ENCODE data around the gene CDK2. TPM values are rescaled to one million over a fixed set of nuclear protein-coding genes. Genes with fewer than 3 reads are reported as not detected.
A peak's percentile ranks its signal among the peaks of the same experiment; 100 is the strongest.

The CDK2 gene
- total RNA-seq, 1 donor from 2014 or later: 46.5 TPM

DNA sequence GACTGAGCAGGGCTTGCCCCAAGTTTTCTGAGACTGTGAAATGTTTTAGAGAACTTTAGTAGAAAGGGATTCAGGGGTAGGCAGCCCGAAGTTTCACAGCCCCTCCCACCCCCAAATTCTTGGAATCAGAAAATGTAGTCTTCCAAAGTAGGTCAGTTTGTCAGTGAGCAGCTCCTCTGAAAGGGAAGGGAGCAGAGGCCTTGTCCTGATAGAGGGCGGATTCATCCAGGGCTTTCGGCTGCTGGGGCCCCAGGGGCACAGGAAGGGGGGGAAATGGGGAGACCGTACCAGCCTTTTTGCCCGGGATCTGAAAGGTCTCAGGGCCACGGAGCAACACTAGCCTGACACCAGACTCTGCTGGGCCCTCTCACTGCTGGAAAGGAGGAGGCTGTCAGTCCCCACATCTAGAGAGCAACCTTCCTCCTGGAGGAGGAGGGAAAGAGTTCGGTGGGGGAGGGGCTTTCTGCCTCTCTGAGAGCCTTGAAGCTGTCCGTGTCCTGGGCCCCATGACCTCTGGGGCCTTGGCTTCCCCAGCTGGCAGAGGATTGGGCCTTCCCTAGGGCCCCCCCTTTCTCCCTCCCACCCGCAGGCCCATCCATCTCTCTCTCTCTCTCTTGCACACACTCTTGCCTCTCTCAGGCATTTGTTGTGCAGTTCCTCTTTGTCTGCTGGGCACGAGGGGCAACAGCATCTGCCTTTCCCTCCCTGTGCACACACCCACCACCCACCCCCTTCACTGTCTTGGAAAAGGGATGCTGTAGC, 54.0 kb downstream of the CDK2 start, which contains the start of gene IKZF4:
Gene IKZF4, plus strand, starts transcription at position 621 of the 762 bp plus-strand sequence. CDS start 451 bp downstream, outside the sequence.
- Histone ChIP-seq H3K27me3 (no peaks in the 10 kb centered on the region), H3K4me1 (peaks cover 27% of the 10 kb centered on the region), H3K36me3 (no peaks in the 10 kb centered on the region), H3K79me2 (ENCODE audit: low read depth) (peaks cover 8% of the 10 kb centered on the region), H3K4me2 (peak within 1 kb of the TSS; percentile 77), H4K20me1 (ENCODE audit: low read depth) (no peaks in the 10 kb centered on the region), H2AFZ (replicated peaks) (peak within 1 kb of the TSS; percentile 66), H3K9ac (peak within 1 kb of the TSS; percentile 42), H3F3A (ENCODE audit: low read depth) (peaks cover 31% of the 10 kb centered on the region), H3K9me3 (ENCODE audit: low read depth) (no peaks in the 10 kb centered on the region), H3K4me3 (peak within 1 kb of the TSS; percentile 47), H3K27ac (peak within 1 kb of the TSS; percentile 84)
- peaks cover 14% of the 10 kb centered on the region for H3K36me3 Mint-ChIP-seq
- peak within 1 kb of the TSS; percentile 92 for H3K4me3 Mint-ChIP-seq
- peak within 1 kb of the TSS; percentile 99 for H3K27ac Mint-ChIP-seq
- TF ChIP-seq, protein P1, sequence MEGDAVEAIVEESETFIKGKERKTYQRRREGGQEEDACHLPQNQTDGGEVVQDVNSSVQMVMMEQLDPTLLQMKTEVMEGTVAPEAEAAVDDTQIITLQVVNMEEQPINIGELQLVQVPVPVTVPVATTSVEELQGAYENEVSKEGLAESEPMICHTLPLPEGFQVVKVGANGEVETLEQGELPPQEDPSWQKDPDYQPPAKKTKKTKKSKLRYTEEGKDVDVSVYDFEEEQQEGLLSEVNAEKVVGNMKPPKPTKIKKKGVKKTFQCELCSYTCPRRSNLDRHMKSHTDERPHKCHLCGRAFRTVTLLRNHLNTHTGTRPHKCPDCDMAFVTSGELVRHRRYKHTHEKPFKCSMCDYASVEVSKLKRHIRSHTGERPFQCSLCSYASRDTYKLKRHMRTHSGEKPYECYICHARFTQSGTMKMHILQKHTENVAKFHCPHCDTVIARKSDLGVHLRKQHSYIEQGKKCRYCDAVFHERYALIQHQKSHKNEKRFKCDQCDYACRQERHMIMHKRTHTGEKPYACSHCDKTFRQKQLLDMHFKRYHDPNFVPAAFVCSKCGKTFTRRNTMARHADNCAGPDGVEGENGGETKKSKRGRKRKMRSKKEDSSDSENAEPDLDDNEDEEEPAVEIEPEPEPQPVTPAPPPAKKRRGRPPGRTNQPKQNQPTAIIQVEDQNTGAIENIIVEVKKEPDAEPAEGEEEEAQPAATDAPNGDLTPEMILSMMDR (IDR thresholded peaks at IDR 0.05): no peak
- no peak for TF ChIP-seq EZH2phosphoT487 (IDR thresholded peaks at IDR 0.05)
- no peak for TF ChIP-seq EZH2 (IDR thresholded peaks at IDR 0.05)
- no peaks in the 10 kb centered on the region for H3K9me3 Mint-ChIP-seq
- peaks cover 7% of the 10 kb centered on the region for H3K27me3 Mint-ChIP-seq (ENCODE audit: insufficient read depth, low read depth)
- H3K4me1 Mint-ChIP-seq: peaks cover 48% of the 10 kb centered on the region
- peak; percentile 80 for DNase-seq (ENCODE audit: low spot score)

DNA sequence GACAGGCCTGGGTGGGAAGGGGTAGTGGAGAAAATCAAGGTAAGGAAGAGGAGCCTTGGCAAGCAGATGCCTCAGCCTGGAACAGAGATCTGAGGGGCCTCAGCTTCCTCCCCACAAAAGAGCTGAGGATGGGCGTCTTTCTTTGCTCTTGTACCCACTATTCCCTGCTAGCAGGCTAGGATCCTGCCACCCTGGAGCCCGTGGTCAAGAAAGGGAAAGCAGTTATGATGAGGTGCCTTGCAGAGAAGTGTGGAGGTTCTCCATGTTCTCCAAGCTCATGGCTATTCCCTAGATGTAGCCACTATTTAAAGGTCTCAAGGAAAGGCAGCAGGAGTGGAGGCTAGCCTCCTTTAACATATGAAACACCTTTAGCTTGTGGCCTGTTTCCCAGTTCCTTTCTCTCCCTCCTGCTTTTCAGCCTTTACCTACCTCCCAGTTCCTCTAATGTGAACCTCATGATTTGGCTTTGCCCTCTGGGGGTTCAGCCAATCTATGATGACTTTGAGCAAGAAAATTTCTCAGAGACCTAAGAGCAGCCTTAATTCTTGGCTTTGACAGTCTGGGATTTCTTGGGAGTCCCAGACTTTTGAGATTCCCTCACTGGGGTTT, 55.4 kb downstream of the CDK2 start:
- no peaks in the 10 kb centered on the region for H3K27me3 ChIP-seq
- peaks cover 27% of the 10 kb centered on the region for H3K4me1 ChIP-seq
- peaks cover 8% of the 10 kb centered on the region for H3K79me2 ChIP-seq (ENCODE audit: low read depth)
- Mint-ChIP-seq H3K27me3 (ENCODE audit: insufficient read depth, low read depth) (peaks cover 7% of the 10 kb centered on the region), H3K36me3 (peaks cover 15% of the 10 kb centered on the region), H3K27ac (peak overlapping the region; percentile 99), H3K4me3 (peak overlapping the region; percentile 92), H3K4me1 (peaks cover 48% of the 10 kb centered on the region), H3K9me3 (no peaks in the 10 kb centered on the region)
- H3K4me3 ChIP-seq: peak overlapping the region; percentile 47
- no peak overlapping the region for H3K9ac ChIP-seq
- no peak for TF ChIP-seq EZH2 (IDR thresholded peaks at IDR 0.05)
- TF ChIP-seq EZH2phosphoT487 (IDR thresholded peaks at IDR 0.05): no peak
- TF ChIP-seq, protein P1 (IDR thresholded peaks at IDR 0.05): no peak
- H4K20me1 ChIP-seq (ENCODE audit: low read depth): no peaks in the 10 kb centered on the region
- H3K36me3 ChIP-seq: no peaks in the 10 kb centered on the region
- H3K27ac ChIP-seq: no peak overlapping the region
- peak overlapping the region; percentile 66 for H2AFZ ChIP-seq (replicated peaks)
- DNase-seq (ENCODE audit: low spot score): no peak
- H3F3A ChIP-seq (ENCODE audit: low read depth): peaks cover 31% of the 10 kb centered on the region
- no peaks in the 10 kb centered on the region for H3K9me3 ChIP-seq (ENCODE audit: low read depth)
- H3K4me2 ChIP-seq: peak overlapping the region; percentile 77

Other genes with a start within 250 kb of the CDK2 start
- 3.0 and 14.6 TPM in 2 replicates for gene RDH5, start 246.4 kb upstream of the CDK2 start, total RNA-seq (ENCODE audit: low replicate concordance)
- gene CD63, start 237.8 kb upstream of the CDK2 start, total RNA-seq (ENCODE audit: low replicate concordance): 257 and 305 TPM in 2 replicates
- 9.1 and 21.9 TPM in 2 replicates for gene GDF11, start 223.7 kb upstream of the CDK2 start, total RNA-seq (ENCODE audit: low replicate concordance)
- 166 and 266 TPM in 2 replicates for gene SARNP, start 149.1 kb upstream of the CDK2 start, total RNA-seq (ENCODE audit: low replicate concordance)
- 12.5 and 16.0 TPM in 2 replicates for gene ORMDL2, start 148.8 kb upstream of the CDK2 start, total RNA-seq (ENCODE audit: low replicate concordance)
- 29.9 and 39.9 TPM in 2 replicates for gene DNAJC14, start 137.2 kb upstream of the CDK2 start, total RNA-seq (ENCODE audit: low replicate concordance)
- gene MMP19, start 123.9 kb upstream of the CDK2 start, total RNA-seq (ENCODE audit: low replicate concordance): 0.13 and 0.28 TPM in 2 replicates
- 44.6 and 72.5 TPM in 2 replicates for gene PYM1, start 38.9 kb upstream of the CDK2 start, total RNA-seq (ENCODE audit: low replicate concordance)
- gene DGKA, start 35.7 kb upstream of the CDK2 start, total RNA-seq (ENCODE audit: low replicate concordance): 24.1 and 27.0 TPM in 2 replicates
- 207 and 301 TPM in 2 replicates for gene PMEL, start 788 bp upstream of the CDK2 start, total RNA-seq (ENCODE audit: low replicate concordance)
- gene RAB5B, start 7.2 kb downstream of the CDK2 start, total RNA-seq (ENCODE audit: low replicate concordance): 62.9 and 64.5 TPM in 2 replicates
- 17.5 and 35.5 TPM in 2 replicates for gene SUOX, start 30.4 kb downstream of the CDK2 start, total RNA-seq (ENCODE audit: low replicate concordance)
- gene IKZF4, start 54.2 kb downstream of the CDK2 start, total RNA-seq (ENCODE audit: low replicate concordance): 2.1 and 4.4 TPM in 2 replicates
- gene RPS26, start 75.1 kb downstream of the CDK2 start, total RNA-seq (ENCODE audit: low replicate concordance): 721 and 819 TPM in 2 replicates
- 6.3 and 8.8 TPM in 2 replicates for gene ERBB3, start 113.3 kb downstream of the CDK2 start, total RNA-seq (ENCODE audit: low replicate concordance)
- gene PA2G4, start 137.7 kb downstream of the CDK2 start, total RNA-seq (ENCODE audit: low replicate concordance): 168 and 242 TPM in 2 replicates
- gene RPL41, start 149.8 kb downstream of the CDK2 start, total RNA-seq (ENCODE audit: low replicate concordance): 3,372 and 3,805 TPM in 2 replicates
- 10.3 and 10.8 TPM in 2 replicates for gene ZC3H10, start 151.4 kb downstream of the CDK2 start, total RNA-seq (ENCODE audit: low replicate concordance)
- gene ESYT1, start 161.4 kb downstream of the CDK2 start, total RNA-seq (ENCODE audit: low replicate concordance): 75.3 and 146 TPM in 2 replicates
- gene MYL6B, start 185.8 kb downstream of the CDK2 start, total RNA-seq (ENCODE audit: low replicate concordance): 131 and 198 TPM in 2 replicates
- gene MYL6, start 191.5 kb downstream of the CDK2 start, total RNA-seq (ENCODE audit: low replicate concordance): 1,139 and 1,233 TPM in 2 replicates
- 92.3 and 103 TPM in 2 replicates for gene SMARCC2, start 222.7 kb downstream of the CDK2 start, total RNA-seq (ENCODE audit: low replicate concordance)